Anterior cingulate cortex (tissue), 58 donors: Measurements from ENCODE around the gene SYMPK.

Source experiments
- DNase-seq, 58 donors: peaks; one replicate each; lab custom pipeline; 2025; lab: John Stamatoyannopoulos, UW

SYMPK gene

DNA sequence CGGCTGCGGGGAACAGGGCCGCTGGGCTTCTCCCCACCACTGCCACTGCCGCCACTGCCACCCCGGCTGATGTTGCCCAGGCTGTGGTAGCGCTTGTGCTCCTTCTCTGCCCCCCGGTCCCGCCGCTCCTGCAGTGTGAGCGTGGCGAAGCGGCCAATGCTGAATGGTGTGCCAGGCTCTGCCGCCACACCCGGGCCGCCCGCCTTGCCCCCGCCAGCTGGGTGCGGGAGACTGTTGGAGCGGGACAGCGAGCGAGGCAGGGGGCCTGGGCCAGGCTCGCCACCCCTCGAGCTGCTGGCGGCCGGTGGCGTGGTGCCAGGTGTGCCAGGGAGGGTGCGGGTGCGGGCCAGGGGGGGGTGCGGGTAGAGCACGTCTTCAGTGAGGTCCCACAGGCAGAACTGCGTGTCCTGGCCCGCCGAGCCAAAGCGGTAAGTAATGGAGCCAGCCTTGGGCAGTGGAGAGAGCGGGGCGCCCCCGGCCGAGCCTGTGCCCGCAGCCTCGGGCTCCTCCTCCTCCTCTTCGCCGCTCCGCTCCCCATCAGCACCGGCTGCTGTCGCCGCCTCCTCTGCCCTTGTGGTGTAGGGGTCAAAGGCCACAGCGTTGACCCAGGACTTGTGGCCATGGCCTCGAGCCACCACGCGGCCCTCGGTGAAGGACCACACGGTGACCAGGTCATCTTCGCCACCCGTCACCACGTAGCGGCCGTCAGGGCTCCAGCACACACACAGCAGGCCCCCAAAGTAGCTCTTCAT, 77.0 kb downstream of the SYMPK start:
- DNase-seq, result no peak

DNA sequence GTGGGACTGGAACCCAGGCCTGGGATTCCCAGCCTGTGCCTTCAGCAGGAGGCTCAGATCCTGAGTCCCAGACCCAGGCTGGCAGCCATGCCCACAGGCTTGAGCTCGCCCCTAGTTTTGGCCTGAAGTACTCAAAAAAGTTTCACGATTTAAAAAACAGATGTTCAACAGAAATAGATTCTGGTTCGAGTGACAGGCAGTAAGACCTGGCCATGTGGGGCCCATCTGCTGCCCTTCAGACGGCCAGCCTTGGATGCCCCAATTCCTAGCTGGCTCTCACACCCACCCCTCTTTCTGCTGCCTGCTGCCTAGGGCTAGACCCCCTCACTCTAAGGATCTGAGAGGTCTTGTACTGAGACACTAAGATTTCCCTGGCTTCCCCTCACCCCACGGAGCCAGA, 77.8 kb downstream of the SYMPK start:
- no peak for DNase-seq

DNA sequence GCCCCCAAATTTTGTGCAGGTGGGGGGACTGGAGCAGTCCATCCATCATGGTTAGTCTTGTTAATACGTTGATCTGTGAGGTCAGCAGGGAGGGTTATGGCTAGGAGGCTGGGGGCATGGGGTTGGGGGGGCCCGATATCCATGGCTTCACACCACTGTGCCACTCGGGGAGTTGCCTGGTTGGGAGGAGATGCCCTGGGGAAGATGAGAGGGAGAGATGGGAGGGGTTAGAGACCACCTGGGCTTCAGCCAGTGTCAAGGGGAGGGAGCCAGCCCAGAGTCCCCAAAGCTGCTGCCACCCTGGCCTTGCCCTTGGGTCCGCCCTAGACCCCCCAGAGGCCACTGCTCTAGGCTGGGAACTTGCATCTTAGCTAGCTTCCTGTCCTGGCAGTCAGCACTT, 78.9 kb downstream of the SYMPK start:
- no peak for DNase-seq

DNA sequence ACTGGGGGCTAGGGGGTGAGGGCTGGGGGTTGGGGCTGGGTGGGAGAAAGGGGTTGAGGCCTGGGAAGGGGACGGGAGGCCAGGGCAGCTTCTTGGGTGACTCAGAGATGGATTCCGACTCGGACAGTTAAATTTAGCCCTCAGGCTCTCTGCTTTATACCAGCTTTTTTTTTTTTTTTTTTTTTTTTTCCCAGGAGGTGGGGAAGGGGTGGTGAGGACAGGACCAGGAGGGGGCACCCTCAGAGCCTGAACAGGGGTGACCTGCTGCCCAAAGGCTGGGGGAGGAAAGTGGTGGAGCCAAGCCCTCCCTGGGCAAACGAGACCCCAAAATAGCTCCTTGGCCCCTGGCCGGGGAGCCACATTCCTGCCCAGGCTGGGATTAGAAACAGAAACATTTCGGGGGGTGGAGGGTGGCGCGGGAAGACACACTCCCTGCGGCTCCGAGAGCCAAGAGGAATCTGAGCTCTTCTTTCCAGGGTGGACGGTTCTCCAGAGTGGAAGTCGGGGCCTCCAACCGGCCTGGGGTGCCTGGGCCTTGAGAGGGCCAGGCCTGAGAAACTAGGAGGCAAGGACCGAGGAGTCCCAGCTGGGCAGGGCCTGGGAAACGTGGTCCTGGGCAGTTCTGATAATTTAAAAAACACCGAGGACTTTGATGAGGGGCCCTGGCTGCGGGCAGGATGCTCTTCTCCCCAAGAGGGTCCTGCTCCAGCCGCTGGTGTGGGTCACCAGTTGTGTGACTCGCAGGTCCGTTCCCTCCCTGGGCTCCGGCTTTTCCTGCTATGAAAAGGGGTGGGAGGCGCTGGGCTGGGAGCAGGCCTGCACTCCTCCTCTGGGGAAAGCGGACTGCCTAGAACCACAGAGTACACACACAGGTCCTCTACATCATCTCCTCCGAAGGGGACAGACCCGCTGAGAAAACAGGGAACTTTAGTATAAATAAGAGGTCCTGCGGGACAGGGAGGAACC, 79.8 kb downstream of the SYMPK start:
- peak in 1 of 58 donors; percentile 12 for DNase-seq

DNA sequence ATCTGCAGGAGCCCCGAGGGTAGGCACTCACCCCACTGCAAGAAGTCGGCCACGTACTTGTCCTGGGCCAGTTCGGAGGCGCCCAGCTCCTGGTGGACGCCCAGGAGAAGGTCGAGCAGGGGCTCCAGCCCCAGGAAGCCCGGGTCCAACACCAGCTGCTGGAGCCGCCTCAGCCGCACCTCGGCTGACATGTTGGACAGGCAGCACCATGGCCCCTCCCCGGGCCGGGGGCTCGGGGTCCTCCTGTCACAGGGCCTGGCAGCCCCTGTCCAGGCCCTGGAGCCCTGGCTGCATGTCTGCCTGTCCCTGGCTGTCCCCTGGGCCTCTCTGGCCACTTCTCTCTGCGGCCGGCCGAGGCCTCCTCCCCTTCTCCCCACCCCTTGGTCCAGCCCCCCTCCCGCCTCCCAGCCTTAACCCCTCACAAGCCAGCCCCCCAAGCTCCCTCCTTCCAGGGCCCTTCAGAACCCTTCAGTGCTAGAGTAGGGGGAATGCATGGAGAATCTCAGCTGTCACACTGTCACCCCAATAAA, 80.7 kb downstream of the SYMPK start, which contains the start of gene DMPK:
DMPK (minus strand) TSS at position 329 of the 530 bp plus-strand sequence; CDS start at position 191, 138 bp downstream.
- DNase-seq, result peak in 12 of 58 donors; percentile 14 to 47 (median 19)

DNA sequence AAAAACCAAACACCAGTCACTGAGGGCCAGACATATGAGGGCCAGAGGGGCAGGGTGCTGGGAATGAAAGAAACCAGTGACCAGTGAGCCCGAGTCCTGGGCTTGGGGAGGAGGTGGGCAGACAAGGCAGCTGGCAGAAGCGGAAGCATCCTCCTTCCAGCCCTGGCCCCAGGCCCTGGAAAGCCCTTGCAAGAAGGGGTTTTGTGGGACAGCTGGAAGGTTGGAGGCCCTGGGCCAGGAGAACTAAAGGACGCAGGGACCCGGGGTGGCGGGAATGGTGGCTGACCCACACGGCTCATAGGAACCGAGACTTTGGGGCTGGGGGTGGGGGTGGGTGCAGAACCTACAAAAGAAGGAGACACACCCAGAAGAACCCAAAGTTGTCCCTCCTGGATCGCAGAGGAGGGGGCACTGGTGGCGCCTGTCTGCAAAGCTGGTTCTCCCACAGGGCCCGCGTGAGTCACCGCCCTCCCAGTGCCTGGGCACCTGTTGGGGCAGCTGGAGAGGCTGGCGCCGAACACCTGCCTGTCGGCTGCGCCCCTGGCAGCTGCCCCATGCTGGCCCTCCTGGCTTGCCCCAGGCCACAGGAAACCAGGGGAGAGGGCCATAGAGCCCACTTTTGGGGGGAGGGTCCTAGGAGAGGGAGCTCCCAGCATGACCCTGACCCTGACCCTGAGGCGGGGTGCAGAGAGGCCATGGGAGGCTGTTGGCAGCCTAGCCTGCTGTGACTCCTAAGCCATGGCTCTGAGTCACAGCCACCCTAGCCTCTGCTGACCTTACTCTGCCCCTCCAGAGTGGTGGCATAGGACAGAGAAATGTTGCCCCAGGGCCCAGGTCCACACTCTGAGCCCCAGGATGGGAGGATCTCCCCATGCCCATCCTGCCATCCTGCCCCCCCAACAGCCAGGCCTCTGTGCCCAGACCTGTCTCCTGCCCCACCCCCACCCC, 81.5 kb downstream of the SYMPK start:
- peak in 5 of 58 donors; percentile 3 to 34 (median 14) for DNase-seq

DNA sequence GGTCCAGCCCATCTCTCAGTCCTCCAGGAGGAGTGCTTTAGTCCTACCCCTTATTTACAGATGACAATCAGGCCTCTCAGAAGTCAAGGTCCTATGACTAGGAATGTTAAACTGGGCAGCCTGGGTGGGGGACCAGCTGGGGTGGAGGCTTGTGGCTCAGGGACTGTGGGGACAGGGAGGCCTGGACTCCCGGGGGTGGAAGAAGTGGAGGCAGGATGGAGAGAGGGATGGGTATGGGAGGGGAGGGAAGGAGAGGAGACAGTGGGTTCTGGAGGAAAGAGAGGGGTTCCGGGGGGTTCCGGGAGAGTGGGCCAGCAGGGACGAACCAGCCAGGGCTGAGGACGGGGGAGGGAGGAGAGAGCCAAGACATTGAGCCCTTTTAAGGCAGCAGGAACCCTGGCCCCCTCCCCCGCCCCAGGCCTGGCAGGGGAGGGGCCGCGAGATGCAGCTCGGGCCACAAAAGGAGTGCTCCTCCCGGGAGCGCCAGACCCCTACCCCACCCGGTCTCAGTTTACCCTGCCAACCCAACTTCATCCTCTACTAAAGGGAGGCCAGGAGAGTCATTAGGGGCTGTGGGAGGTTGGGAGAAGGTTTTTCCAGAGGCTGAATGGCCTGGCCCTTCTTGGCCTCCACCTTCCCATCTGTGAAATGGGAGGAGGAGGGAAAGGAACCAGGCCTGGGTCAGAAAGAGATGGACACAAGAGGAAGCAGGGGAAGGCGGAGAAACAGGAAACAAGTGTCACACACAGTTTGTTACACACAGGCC, 82.3 kb downstream of the SYMPK start:
- no peak for DNase-seq

DNA sequence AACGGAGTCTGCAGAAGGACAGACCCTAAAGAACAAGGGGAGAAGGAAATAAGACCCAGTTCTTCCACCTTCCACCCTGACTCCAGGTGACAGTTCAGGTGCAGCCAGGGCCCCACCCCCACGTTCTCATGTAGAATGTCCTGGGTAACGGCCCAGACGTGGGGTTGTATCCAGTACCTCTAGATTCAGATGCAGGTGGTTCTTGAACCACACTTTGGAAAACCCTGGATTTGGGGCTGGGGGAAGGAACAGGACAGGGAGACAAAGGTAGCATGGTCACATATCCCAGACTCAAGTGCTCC, 82.8 kb downstream of the SYMPK start:
- DNase-seq, result no peak

DNA sequence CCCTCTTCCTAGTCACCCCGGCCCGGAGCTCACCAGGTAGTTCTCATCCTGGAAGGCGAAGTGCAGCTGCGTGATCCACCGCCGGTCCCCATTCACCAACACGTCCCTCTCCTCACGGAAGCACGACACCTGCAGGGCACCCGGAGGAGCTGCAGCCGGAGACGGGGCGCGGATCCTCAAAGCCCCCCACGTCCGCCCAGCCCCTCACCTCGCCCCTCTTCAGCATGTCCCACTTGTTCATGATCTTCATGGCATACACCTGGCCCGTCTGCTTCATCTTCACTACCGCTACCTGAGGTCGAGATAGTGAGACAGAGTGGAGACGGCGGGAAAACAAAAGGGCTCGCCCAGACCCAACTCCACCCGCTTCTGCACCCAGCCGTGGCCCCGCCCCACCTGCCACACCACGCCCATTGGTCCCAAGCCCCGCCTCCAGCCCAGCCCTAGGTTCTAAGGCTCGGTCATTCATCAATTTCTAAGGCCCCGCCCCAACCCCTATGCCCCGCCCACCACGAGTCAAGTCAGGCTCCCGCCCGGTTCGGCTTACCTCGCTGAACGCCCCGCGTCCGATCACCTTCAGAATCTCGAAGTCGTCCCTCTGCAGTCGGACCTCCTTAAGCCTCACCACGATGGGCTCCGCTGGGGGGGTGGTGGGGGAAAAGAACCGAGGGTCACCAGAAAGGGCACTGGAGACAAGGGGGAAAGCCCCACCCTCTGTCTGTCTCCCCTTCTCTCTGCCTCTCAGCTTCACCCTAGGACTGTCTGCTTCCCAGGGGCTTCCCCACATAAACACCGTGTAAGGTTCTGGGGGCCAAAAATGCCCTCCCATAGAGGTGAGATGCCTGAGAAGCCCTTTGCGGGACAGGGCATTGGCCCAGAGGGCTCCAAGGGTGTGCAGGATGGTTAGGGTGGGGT, 83.5 kb downstream of the SYMPK start:
- DNase-seq, result peak in 1 of 58 donors; percentile 27

DNA sequence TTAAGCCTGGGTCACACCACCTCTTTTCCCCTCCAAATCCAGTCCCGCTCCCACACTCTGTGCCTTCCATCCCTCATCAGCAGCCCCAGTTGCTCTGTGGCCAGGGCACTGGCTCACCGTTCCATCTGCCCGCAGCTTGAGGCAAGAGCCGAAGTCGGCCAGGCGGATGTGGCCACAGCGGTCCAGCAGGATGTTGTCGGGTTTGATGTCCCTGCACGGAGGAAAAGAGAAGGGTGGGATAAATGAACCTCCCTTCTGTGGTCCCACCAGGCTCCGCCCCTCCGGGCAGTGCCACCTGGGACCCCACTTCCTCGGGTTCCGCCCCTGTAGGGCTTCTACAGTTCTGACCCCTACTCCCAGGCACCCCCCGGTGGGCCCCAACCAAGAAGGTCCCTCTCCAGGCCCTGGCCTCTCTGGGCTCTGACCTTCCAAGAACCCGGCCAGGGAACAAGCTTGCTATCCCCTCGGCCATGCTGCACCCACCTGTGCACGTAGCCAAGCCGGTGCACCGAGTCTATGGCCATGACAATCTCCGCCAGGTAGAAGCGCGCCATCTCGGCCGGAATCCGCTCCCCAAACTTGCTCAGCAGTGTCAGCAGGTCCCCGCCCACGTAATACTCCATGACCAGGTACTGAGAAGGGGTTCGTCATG, 84.8 kb downstream of the SYMPK start:
- DNase-seq, result no peak

DNA sequence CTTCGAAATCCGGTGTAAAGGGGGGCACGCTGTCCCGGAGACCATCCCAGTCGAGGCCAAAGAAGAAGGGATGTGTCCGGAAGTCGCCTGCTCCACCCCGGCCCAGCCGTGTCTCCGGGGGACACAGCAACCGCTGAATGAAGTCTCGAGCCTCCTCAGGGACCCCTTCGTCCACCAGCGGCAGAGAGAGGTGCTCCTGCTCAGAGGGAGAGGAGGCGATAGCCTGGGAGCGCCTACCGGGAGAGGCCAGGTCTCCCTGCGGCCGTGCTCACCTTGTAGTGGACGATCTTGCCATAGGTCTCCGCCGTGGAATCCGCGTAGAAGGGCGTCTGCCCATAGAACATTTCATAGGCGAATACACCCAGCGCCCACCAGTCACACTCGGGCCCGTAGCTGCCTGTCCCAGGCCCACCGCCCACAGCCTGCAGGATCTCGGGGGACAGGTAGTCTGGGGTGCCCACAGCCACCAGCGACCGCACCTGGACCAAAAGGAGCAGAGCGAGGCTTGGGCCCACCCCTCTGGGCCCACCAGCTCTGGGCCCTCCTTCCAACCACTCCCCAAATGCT, 85.5 kb downstream of the SYMPK start:
- DNase-seq, result no peak

DNA sequence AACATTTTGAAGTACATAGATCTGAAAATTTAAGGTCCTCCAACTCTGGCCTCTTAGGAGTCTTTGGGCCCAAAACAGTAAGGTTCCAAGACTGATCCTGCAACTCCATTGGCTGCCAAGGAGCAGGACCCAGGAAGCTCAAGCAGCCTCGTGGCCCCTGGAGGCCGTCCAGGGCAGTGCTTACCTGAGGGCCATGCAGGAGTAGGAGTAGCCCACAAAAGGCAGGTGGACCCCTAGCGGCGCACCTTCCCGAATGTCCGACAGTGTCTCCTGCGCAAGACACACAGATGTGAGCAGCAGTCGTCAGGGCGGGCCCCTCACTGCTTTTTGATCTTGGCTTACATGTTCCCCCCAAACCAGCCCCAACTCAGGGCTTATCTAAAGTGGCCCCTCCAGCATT, 88.2 kb downstream of the SYMPK start:
- DNase-seq, result no peak

DNA sequence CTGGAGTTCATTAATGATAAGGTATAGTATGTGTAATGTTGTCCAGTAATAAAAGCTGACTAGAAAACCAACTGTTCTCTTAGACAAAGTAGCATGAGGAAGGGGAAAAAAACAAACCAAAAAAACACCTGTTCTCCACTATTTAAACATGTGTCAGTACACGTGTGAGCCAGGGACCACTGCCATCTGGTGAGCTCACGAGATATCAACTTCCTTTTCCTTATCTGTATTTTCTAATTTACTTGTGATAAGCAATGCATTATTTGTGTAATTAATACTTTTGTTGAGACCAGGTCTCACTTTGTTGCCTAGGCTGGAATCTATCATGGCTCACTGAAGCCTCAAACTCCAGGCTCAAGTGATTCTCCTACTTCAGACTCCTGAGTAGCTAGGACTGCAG, 89.6 kb downstream of the SYMPK start:
- no peak for DNase-seq

DNA sequence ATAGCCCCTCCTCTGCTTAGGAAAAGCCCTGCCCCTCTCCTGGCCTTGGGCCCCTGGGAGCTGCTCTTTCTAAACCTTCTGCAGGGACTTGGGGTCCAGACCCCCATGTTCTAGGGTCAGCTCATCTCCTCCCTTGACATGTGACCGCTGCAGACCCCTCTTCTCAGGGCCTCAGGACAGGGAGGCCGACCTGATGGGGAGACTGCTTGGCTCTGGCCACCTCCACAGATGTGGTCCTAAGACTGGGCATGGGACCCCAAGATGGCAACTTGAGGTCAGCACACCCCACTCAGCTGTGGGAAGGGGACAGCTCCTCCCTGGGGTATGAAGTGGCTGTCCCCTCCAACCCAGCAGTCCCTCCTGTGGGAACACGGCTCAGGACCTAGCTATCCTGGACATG, 90.0 kb downstream of the SYMPK start:
- DNase-seq, result no peak

DNA sequence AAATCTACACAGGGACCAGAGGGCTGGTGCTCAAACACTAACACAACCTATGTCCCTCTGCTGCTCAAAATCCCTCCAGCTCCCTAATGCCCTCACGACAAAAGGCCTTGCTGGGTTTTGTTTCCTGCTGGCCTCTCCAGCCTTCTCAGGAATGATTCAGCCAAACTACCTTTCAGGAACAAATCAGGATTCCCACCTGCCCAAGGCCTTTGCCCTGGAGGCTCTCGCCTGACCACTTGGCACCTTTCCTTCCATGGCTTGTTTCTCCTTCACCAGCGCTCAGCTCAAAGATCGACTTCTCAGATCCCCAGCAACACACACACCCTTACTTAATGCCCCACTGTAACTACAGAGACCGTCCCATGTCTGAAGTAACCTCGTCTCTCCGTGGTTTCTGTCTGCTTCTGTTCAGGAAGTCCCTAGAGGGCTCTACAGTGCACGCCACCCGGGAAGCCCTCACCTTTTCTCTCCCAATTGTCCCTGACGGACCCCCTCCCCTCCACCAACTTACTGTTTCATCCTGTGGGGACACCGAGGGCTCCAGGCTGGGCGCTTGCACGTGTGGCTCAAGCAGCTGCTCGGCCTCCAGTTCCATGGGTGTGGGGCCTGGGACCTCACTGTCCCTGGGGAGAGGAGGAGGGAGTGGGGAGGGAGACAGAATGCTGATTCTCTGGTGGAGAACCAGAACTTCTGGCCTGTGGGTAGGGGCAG, 90.7 kb downstream of the SYMPK start:
- DNase-seq, result no peak

DNA sequence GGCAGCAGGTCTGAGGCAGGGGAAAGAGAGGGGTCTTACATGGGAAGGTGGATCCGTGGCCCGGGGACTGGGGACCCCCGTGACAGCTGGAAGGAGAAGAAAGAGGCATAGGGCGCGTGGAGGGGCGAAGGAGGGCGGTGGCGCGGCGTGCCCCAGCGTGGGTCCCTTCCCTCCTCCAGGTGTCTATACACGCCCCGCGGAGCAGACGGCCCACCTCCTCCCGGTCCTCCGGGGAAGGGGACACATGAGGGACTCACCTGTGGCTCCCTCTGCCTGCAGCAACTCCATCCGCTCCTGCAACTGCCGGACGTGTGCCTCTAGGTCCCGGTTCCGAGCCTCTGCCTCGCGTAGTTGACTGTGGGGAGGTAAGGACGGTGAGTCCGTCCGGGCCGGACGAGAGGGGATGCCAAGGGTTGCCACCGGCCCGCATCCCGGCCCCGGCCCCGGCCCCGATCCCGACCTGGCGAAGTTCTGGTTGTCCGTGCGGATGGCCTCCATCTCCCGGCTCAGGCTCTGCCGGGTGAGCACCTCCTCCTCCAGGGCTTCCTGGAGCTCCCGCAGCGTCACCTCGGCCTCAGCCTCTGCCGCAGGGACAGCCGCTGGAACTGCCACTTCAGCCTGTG, 91.5 kb downstream of the SYMPK start:
- DNase-seq, result peak in 2 of 58 donors; percentile 39 to 47
